SIG-M5 (cell line): ENCODE data around the gene CUL3.
"Not testable (repeated sequence)": the region's sequence is repeated elsewhere in the genome, so short reads cannot be mapped to it uniquely, and the experiment has no call there.

Source experiments
- DNase-seq: peaks from one replicate; lab custom pipeline; 2025; lab: John Stamatoyannopoulos, UW

The CUL3 gene

GRCh38 chr2:224543939-224544338 lies 41.2 kb downstream of the CUL3 start:
- no peak for DNase-seq

GRCh38 chr2:224538561-224539138 lies 46.5 kb downstream of the CUL3 start:
- no peak for DNase-seq

DNA sequence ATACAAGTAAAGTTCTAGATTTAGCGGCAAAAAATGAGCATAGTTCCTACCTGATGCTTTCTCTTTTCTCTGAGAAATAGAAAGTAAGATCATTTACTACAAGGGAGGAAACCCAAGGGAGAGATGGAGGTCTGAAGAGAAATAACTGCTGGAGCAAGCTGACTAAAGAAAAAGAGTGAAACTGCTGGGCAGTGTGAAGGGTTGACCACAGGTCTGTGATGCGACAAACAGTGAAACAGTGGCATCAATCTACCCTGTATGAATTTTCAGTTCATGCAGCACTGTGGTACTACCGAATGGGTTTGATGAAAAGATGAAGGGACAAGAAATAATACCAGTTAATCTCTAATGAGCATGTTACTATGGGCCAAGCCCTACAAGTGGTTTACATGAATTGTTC lies 52.2 kb downstream of the CUL3 start:
- no peak for DNase-seq

GRCh38 chr2:224532441-224532840 lies 52.7 kb downstream of the CUL3 start:
- no peak for DNase-seq

GRCh38 chr2:224528171-224528570 lies 57.0 kb downstream of the CUL3 start:
- DNase-seq: no peak

- no peak for DNase-seq
Measured at GRCh38 chr2:224525774-224526173, 59.4 kb downstream of the CUL3 start.

GRCh38 chr2:224524657-224525056 lies 60.5 kb downstream of the CUL3 start:
- no peak for DNase-seq

DNA sequence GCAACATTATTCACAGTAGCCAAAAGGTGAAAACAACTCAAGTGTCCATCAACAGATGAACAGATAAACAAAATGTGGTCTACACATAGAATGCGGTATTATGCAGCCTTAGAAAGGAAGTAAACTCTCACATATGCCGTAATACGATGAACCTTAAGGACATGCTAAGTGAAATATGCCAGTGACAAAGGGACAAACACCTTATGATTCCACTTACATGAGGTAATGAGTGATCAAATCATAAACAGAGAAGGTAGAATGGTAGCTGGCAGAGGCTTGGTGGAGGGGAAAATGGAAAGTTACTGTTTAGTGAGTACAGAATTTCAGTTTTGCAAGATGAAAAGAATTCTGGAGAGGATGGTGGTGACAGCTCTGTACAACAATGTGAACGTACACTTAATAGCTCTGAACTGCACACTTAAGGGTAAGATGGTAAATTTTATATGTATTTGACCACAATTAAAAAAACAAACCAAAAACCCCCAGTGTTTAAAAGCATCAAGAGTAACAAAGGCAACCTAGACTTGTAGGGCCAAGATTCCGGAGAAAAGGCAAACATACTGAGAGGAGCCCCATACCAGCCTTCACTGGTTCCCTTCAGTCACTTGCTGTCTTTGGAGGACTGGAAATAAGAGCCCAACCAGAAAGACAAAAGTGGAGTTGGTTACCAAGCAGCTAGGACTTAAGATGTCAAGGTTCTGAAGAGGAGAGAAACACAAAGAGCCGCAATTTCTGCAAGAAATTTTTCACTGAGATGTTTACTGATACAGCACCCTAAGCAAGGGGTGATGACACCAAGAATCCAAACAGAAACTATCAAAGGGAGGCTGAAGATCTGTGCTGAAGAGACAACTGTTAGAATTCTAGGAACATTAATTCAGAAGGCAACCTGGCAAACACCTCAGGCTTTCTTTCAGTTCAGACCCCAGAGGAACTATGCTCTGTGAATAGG lies 61.3 kb downstream of the CUL3 start:
- no peak for DNase-seq

GRCh38 chr2:224522483-224522882 lies 62.7 kb downstream of the CUL3 start:
- DNase-seq: not testable (repeated sequence)

DNA sequence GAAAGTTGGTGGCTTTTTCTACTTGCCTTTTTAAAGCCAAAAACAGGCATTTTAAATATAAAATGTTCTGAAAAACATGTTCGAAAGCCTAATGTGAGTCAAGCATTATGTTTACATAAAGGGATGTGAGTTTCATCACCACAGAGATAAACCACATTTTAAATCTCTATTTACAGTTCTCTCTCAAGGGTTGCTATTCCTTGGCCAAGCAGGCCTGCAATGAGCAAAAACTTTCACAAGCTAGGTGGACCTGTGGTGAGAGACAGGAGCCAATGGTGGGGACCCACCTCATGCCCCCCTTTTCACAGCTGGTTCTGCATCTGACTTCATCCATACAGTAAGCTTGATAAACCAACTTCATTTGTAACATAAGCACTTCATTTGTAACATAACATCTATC lies 65.1 kb downstream of the CUL3 start:
- DNase-seq: no peak

DNA sequence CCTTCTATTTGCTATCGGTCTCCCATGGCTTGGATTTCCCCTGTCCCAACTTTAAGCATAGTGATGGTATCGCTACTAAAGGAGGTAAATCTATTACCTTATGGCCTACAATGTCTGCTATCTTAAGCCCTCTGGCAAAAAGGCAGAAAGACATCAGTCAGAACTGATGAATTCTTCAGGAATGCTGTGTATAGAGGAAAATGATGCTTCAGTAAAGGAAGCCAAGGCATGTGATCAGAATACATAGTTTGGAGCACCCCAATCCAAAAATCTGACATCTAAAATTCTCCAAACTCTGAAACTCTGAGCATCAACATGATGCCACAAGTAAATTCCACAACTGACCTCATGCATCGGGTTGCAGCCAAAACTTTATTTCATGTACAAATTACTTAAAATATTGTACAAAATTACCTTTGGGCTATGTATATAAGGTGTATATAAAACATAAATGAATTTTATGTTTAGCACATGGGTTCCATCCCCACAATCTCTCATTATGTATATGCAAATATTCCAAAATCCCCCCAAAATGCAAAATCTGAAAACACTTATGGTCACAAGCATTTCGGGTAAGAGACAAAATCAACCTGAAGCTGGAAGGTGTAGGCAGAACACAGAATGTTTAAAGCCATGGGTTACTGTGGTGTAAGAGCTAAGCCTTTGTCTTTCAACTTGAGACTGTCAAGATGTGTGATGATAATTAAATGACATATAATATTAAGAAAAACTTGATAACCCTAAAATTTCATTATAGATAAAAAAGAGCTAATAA lies 66.2 kb downstream of the CUL3 start:
- DNase-seq: no peak

- peak; percentile 17 for DNase-seq
Measured at GRCh38 chr2:224517963-224518362, 67.2 kb downstream of the CUL3 start.

DNA sequence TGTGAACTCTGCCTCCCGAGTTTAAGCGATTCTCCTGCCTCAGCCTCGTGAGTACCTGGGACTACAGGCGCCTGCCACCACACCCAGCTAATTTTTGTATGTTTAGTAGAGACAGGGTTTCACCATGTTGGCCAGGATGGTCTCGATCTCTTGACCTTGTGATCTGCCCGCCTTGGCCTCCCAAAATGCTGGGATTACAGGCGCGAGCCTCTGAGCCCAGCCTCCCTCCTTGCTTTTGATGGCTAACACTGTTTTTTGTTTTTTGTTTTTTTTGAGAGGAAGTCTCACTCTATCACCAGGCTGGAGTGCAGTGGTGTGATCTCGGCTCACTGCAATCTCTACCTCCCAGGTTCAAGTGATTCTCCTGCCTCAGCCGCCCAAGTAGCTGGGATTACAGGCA lies 68.8 kb downstream of the CUL3 start:
- DNase-seq: not testable (repeated sequence)

- no peak for DNase-seq
Measured at GRCh38 chr2:224513991-224514390, 71.2 kb downstream of the CUL3 start.

- no peak for DNase-seq
Measured at GRCh38 chr2:224507789-224508188, 77.4 kb downstream of the CUL3 start.

DNA sequence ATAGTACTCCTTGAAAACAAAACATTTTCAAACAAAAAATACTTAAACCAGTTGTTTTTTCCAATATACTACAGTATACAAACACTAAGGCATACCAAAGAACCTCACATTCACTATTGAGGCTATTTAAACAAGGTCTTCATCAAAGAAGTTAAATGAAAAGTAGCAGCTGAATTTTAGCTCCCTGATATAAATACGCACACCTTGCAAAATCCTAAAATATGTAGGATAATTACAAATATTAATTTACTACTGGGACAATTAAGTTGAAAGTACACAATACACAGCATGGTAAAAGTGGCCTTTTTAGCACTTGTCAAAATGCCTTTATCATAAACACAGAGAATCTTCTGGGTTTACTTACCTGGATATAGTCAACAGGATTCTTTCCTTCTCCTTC lies 78.7 kb downstream of the CUL3 start:
- DNase-seq: no peak

DNA sequence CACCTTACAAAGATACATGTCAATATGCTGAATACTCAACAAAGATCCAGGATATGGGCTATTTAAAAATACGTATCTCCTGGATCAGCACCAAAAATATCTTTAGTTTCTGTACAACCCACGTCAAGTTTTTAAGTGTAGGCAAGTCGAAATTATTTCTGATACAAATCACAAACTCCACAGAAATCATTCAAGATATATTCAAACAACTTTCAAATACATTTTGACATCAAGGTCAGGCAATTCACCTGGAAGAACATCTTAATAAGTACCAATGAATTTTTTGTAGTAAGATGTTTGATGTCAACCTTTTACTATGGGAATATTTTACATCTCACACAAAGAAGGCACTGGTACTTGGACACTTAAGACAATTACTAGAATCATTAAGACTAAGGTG lies 86.2 kb downstream of the CUL3 start:
- no peak for DNase-seq

DNA sequence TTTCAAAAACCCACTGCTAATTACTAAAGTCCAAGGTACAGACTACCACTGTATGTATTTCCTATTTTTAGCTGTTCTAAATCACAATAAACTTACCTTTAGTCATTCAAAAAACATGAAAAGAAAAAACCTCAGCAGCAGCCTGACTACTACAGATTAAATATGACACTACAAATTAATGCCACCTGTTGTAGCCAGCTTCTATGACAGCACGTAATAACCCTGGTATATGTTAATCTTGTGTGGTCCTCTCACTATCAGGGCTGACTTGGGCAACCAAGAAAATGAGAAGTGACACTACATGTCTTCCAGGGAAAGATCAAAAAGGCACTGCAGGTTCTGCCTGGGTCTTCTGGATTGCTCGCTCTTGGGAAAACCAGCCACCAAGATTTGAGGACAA lies 92.6 kb downstream of the CUL3 start:
- no peak for DNase-seq

- not testable (repeated sequence) for DNase-seq
Measured at GRCh38 chr2:224487940-224488339, 97.2 kb downstream of the CUL3 start.

DNA sequence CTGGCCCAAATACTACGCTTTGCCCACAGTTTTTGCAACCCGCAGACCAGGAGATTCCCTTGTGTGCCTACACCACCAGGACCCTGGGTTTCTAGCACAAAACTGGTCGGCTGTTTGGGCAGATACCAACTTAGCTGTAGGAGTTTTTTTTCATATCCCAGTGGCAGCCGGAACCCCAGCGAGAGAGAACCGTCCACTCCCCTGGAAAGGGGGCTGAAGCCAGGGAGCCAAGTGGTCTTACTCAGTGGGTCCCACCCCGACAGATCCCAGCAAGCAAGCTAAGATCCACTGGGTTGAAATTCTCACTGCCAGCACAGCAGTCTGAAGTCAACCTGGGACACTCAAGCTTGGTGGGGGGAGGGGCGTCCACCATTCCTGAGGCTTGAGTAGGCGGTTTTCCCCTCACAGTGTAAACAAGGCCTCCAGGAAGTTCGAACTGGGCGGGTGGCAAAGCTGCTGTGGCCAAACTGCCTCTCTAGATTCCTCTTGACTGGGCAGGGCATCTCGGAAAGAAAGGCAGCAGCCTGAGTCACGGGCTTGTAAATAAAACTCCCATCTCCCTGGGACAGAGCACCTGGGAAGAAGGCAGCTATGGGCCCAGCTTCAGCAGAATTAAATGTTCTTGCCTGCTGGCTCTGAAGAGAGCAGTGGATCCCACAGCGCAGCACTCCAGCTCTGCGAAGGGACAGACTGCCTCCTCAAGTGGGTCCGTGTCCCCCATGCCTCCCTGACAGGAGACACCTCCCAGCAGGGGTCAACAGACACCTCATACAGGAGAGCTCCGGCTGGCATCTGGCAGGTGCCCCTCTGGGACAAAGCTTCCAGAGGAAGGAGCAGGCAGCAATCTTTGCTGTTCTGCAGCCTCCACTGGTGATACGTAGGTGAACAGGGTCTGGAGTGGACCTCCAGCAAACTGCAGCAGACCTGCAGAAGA lies 99.8 kb downstream of the CUL3 start:
- not testable (repeated sequence) for DNase-seq

DNA sequence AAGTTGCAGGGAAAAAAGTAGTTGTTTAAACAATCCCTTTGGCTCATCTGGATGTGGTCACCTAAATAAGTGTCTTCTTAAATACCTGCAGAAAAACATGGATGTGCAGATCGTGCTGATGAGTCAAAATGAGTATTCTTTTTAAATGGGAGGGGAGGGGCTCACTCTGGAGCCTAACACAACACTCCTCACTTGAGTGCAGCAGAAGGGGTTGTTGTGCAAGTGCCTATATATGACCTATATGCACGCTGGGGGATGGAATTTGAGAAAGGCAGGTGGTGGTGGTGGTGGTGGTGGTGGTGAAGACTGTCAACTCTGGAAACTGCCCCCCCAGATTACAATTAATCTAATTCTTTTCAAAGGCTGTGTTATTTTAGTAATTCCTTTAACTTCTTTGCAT lies 105.3 kb downstream of the CUL3 start:
- DNase-seq: no peak

- no peak for DNase-seq
Measured at GRCh38 chr2:224472827-224473226, 112.3 kb downstream of the CUL3 start.
